Measurements from ENCODE around the gene CD33. TPM values are rescaled to one million over a fixed set of nuclear protein-coding genes. Genes with fewer than 3 reads are reported as not detected.

Gene CD33
- total RNA-seq, 2 experiments from 2014 or later, result 0.54 TPM; not detected in 1

DNA sequence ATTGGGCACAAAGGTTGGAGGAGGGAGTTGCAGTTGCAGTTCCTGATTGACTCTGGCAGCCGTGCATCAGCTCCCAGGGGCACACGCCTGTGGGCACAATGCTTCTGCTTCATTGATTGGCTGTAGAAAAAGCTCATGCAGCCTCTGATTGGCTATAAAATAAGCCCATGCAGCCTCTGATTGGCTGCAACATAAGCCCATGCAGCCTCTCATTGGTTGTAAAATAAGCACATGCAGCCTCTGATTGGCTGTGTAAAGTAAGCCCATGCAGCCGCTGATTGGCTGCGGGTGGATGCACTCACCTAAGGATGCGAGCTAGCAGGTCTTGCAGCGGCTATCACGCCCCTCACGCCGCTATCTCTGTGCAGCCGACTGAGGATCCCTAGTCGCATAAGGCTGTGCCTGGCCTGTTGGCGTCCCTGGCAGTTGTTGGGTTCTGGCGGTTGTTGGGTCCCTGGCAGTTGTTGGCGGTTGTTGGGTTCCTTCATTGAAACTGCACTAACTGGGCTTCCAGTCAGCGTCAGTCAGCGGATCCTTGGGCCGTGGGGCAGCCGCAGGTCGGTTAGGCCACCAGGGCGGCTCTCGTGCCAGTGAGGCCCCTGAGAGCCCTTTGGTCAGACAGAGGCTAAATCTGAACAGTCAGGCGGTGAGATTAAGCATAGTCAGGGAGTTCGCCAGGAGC is 26.0 kb downstream of the CD33 start, which contains the start of gene SIGLECL1:
Gene SIGLECL1 (plus strand): TSS at position 295 of the 682 bp plus-strand sequence. CDS start 12,993 bp downstream, outside the sequence.
- TF ChIP-seq CTCF (IDR thresholded peaks at IDR 0.05), result no peak
- no peak within 1 kb of the TSS for H3K4me3 Mint-ChIP-seq
- intact Hi-C loops (cut with micrococcal nuclease), result no loop called here
- no peaks in the 10 kb centered on the region for H3K36me3 Mint-ChIP-seq (ENCODE audit: low read depth)
- ChIA-PET POLR2A (no interaction called here), CTCF (interaction anchor here (2.3 kb wide), 1 partner anchor 8 kb away, joined by 10 read pairs; no protein-coding TSS in a partner anchor)
- ATAC-seq (no peak), DNase-seq (no peak)
- H3K4me1 Mint-ChIP-seq (ENCODE audit: low read depth), result peaks cover 7% of the 10 kb centered on the region
- peaks cover 5% of the 10 kb centered on the region for H3K27me3 Mint-ChIP-seq
- H3K27ac Mint-ChIP-seq, result no peak within 1 kb of the TSS
- H3K9me3 Mint-ChIP-seq, result no peaks in the 10 kb centered on the region

DNA sequence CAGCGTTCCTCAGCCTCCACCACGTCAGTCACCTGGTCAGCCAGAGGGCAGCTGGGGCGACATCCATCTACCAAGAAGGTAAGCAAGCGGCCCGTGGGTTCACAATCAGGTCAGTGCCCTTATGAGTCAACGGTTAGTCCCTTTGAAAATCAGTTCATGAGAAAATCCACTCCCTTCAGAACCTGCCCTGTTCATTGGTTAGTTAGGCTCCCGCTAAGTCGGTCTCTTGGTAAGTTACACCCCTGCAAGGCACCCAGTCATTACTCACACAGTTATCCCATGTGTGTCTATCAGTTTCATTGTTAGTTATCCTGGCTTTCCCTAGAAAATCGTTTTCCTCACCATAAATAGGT is 26.6 kb downstream of the CD33 start:
- no peaks in the 10 kb centered on the region for H3K36me3 Mint-ChIP-seq (ENCODE audit: low read depth)
- H3K27ac Mint-ChIP-seq, result no peak overlapping the region
- ATAC-seq (no peak), DNase-seq (no peak)
- no peaks in the 10 kb centered on the region for H3K9me3 Mint-ChIP-seq
- intact Hi-C loops (cut with micrococcal nuclease), result no loop called here
- H3K27me3 Mint-ChIP-seq, result peaks cover 7% of the 10 kb centered on the region
- TF ChIP-seq CTCF (IDR thresholded peaks at IDR 0.05), result no peak
- ChIA-PET CTCF (interaction anchor here (2.3 kb wide), 1 partner anchor 8 kb away, joined by 10 read pairs; no protein-coding TSS in a partner anchor), POLR2A (no interaction called here)
- peaks cover 9% of the 10 kb centered on the region for H3K4me1 Mint-ChIP-seq (ENCODE audit: low read depth)
- no peak overlapping the region for H3K4me3 Mint-ChIP-seq

- no peaks in the 10 kb centered on the region for H3K36me3 Mint-ChIP-seq (ENCODE audit: low read depth)
- H3K4me3 Mint-ChIP-seq, result no peak overlapping the region
- TF ChIP-seq CTCF (IDR thresholded peaks at IDR 0.05), result no peak
- H3K9me3 Mint-ChIP-seq, result no peaks in the 10 kb centered on the region
- intact Hi-C loops (cut with micrococcal nuclease), result no loop called here
- POLR2A ChIA-PET, result no interaction called here
- peaks cover 10% of the 10 kb centered on the region for H3K4me1 Mint-ChIP-seq (ENCODE audit: low read depth)
- no peak for ATAC-seq
- DNase-seq, result no peak
- peaks cover 9% of the 10 kb centered on the region for H3K27me3 Mint-ChIP-seq
- CTCF ChIA-PET, result no interaction called here
- no peak overlapping the region for H3K27ac Mint-ChIP-seq
These were observed 27.6 kb downstream of the CD33 start for GRCh38 chr19:51252306-51253079.

GRCh38 chr19:51253088-51253806 is 28.4 kb downstream of the CD33 start:
- H3K27ac Mint-ChIP-seq, result no peak overlapping the region
- POLR2A ChIA-PET, result no interaction called here

More at GRCh38 chr19:51253088-51253806, 28.4 kb downstream of the CD33 start:
- ATAC-seq (no peak), DNase-seq (no peak)
- no peaks in the 10 kb centered on the region for H3K9me3 Mint-ChIP-seq
- no peak overlapping the region for H3K4me3 Mint-ChIP-seq
- H3K36me3 Mint-ChIP-seq (ENCODE audit: low read depth), result no peaks in the 10 kb centered on the region
- no peak for TF ChIP-seq CTCF (IDR thresholded peaks at IDR 0.05)
- CTCF ChIA-PET, result no interaction called here
- peaks cover 13% of the 10 kb centered on the region for H3K27me3 Mint-ChIP-seq
- peaks cover 10% of the 10 kb centered on the region for H3K4me1 Mint-ChIP-seq (ENCODE audit: low read depth)
- intact Hi-C loops (cut with micrococcal nuclease), result no loop called here
